ENCODE data around the gene SHOC1. TPM values are rescaled to one million over a fixed set of nuclear protein-coding genes. Genes with fewer than 3 reads are reported as not detected.

SHOC1 gene
- total RNA-seq, 1 donor from 2014 or later, result not detected

DNA sequence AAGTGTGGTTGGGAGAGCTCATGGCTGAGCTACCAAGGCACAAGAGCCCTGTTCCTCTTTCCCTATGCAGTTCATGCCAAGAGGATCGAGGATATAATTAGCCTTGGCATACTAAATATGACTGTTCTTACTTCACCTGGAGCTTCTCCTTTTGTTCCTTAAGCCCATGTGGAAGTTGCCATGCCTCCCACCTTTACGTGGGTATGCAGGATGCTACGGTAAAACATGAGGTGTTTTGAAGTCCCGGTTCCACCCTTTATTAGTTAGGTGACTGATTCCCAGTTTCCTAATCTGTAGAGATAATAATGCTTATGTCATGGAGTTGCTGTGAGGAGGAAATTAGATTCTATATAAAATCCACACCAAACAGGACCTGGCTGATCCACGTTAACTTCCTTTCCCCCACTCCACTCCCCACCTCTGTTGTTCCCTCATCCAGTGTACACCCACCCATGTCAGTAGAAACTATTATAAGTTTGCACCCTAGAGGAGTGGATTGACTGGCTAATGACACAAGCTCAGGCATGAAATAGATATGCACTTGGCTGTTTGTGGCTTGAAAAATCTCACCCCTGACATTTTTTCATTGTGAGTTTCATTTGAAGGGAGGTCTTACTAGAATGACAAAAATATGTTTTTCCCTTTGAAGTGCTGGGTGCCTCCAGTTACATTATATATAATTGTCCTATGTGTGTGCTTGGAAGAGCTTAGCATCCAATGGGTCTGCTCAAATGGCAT lies 36.8 kb upstream of the SHOC1 start:
- no peak for DNase-seq (ENCODE audit: low read depth, low spot score)
- no peaks in the 10 kb centered on the region for H3K4me1 Mint-ChIP-seq
- no peak overlapping the region for H3K4me3 Mint-ChIP-seq
- H3K27me3 Mint-ChIP-seq (ENCODE audit: low read depth), result no peaks in the 10 kb centered on the region
- TF ChIP-seq, protein P1, sequence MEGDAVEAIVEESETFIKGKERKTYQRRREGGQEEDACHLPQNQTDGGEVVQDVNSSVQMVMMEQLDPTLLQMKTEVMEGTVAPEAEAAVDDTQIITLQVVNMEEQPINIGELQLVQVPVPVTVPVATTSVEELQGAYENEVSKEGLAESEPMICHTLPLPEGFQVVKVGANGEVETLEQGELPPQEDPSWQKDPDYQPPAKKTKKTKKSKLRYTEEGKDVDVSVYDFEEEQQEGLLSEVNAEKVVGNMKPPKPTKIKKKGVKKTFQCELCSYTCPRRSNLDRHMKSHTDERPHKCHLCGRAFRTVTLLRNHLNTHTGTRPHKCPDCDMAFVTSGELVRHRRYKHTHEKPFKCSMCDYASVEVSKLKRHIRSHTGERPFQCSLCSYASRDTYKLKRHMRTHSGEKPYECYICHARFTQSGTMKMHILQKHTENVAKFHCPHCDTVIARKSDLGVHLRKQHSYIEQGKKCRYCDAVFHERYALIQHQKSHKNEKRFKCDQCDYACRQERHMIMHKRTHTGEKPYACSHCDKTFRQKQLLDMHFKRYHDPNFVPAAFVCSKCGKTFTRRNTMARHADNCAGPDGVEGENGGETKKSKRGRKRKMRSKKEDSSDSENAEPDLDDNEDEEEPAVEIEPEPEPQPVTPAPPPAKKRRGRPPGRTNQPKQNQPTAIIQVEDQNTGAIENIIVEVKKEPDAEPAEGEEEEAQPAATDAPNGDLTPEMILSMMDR (conservative IDR thresholded peaks at IDR 0.05), result no peak
- H3K36me3 Mint-ChIP-seq (ENCODE audit: low read depth), result no peaks in the 10 kb centered on the region
- H3K9me3 Mint-ChIP-seq, result peaks cover 7% of the 10 kb centered on the region
- H3K27ac Mint-ChIP-seq (ENCODE audit: unreplicated experiment), result no peak overlapping the region

DNA sequence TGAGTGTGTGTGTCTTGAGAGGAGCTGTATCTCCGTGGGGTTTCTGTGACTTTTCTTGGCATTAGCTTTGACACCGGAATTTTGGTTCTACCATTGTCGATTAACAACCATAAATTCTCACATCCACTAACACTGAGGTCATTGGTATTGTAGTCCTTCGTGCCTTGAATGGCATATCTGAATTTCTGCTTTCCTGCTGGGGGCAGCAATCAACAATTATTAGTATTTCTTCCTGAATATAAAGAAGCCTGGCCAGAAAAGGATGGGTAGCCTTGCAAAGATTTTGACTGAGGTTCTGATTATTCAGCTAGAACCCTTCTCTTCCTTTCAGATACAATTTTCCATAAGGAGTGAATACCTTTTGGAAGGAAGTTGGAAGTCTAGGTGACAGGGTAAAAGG lies 33.5 kb upstream of the SHOC1 start:
- DNase-seq (ENCODE audit: low read depth, low spot score), result no peak
- Mint-ChIP-seq H3K27me3 (ENCODE audit: low read depth) (no peaks in the 10 kb centered on the region), H3K4me3 (no peak overlapping the region)

DNA sequence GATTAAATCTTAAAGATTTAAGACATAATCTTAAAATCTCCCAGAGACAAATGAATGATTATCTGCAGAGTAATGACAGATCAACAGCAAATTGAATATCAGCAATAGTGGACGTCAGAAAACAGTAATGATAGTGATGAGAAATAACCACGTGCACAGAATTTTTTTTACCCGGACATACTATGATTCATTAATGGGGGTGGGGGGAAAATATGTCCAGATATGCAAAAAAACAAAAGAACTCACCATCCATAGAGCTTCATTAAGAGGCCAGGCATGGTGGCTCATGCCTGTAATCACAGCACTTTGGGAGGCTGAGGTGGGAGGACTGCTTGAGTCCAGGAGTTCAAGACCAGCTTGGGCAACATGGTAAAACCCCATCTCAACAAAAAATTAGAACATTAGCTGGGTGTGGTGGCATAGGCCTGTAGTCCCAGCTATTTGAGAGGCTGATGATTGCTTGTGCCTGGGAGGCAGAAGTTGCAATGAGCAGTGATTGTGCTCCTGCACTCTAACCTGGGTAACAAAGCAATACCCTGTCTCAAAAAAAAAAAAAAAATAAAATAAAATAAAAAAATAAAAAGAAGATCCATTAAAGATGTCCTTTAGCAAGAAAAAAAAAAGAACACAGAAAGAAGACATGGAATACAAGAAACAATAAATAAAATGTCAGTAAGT lies 30.9 kb upstream of the SHOC1 start:
- H3K36me3 Mint-ChIP-seq (ENCODE audit: low read depth), result no peaks in the 10 kb centered on the region
- H3K4me3 Mint-ChIP-seq, result no peak overlapping the region
- H3K4me1 Mint-ChIP-seq, result no peaks in the 10 kb centered on the region
- TF ChIP-seq, protein P1 (conservative IDR thresholded peaks at IDR 0.05), result no peak
- no peaks in the 10 kb centered on the region for H3K27me3 Mint-ChIP-seq (ENCODE audit: low read depth)
- DNase-seq (ENCODE audit: low read depth, low spot score), result no peak
- no peaks in the 10 kb centered on the region for H3K9me3 Mint-ChIP-seq
- H3K27ac Mint-ChIP-seq (ENCODE audit: unreplicated experiment), result no peak overlapping the region

More for the DNA sequence above, 33.5 kb upstream of the SHOC1 start:
- Mint-ChIP-seq H3K27ac (ENCODE audit: unreplicated experiment) (no peak overlapping the region), H3K4me1 (no peaks in the 10 kb centered on the region), H3K36me3 (ENCODE audit: low read depth) (no peaks in the 10 kb centered on the region), H3K9me3 (no peaks in the 10 kb centered on the region)
- TF ChIP-seq, protein P1 (conservative IDR thresholded peaks at IDR 0.05), result no peak

DNA sequence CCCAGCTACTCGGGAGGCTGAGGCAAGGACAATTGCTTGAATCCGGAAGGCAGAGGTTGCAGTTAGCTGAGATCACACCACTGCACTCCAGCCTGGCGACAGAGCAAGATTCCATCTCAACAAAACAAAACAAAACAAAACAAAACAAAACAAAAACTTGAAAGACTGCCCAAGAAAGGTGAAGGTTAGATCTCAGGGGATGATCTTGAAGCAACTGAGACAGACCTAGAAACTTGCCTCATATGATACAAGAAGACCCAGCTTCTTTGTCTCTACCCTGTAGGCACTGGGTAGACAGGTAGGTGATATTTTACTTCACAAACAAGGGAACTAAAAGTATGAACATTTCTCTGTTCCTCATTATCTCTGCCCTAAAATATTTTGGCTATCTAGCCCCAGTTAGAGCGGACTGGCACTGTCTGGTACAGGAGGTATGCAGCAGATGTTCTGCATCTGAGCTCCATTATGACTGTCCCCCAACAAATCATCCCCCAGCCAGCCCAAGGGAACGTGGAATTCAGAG lies 26.3 kb upstream of the SHOC1 start:
- Mint-ChIP-seq H3K9me3 (no peaks in the 10 kb centered on the region), H3K4me1 (no peaks in the 10 kb centered on the region), H3K4me3 (no peak overlapping the region), H3K36me3 (ENCODE audit: low read depth) (no peaks in the 10 kb centered on the region), H3K27me3 (ENCODE audit: low read depth) (no peaks in the 10 kb centered on the region), H3K27ac (ENCODE audit: unreplicated experiment) (no peak overlapping the region)
- TF ChIP-seq, protein P1 (conservative IDR thresholded peaks at IDR 0.05), result no peak
- no peak for DNase-seq (ENCODE audit: low read depth, low spot score)

DNA sequence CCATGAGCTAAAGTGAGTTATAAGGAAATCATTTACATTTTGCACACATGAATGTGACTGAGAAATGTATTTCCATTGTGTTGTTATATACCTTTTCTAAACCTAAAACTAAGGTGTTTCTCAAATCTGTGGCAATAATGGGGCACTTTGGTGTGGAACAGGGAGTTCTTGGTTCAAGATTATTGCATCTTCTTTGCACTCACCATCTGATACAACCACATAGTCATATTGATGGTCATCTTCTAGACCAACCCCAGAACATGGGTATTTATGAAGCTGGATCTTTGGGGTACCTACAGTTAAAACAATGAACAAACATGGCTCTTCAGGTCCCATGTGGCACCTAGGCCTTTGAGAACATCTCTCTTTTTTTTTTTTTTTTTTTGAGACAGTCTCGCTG lies 24.6 kb upstream of the SHOC1 start:
- Mint-ChIP-seq H3K4me3 (no peak overlapping the region), H3K27me3 (ENCODE audit: low read depth) (no peaks in the 10 kb centered on the region), H3K36me3 (ENCODE audit: low read depth) (no peaks in the 10 kb centered on the region), H3K4me1 (peaks cover 8% of the 10 kb centered on the region), H3K9me3 (no peaks in the 10 kb centered on the region), H3K27ac (ENCODE audit: unreplicated experiment) (no peak overlapping the region)
- DNase-seq (ENCODE audit: low read depth, low spot score), result no peak
- TF ChIP-seq, protein P1 (conservative IDR thresholded peaks at IDR 0.05), result no peak

Measured in neural crest cell (in vitro differentiated cells).